Lung (tissue), 12 donors: Measurements from ENCODE around the gene AEBP1. TPM values are rescaled to one million over a fixed set of nuclear protein-coding genes. Genes with fewer than 3 reads are reported as not detected.

ENCODE experiments used
- ATAC-seq: fragments of 200-7000 bp; cut with Tn5 transposase; one replicate; pipeline ENCODE4 v1.9.1; 2020; ENCODE audit warnings: moderate number of reproducible peaks; ENCODE audit not compliant: insufficient read depth, low FRiP score
- DNase-seq, 3 donors: peaks; one replicate each; pipeline ENCODE4 v3.0.0-alpha.2; 2013 to 2017
- H3K27ac ChIP-seq, 2 donors: one replicate each; pipeline ENCODE4 v1.5.1; 2013; ENCODE audit warnings: mild to moderate bottlenecking in 2 of 2, moderate library complexity in 2 of 2, control low read depth in 1 of 2, inconsistent platforms in 1 of 2, low read depth in 1 of 2, low read length in 1 of 2
- H3K27me3 ChIP-seq, 3 donors: one replicate each; pipeline ENCODE4 v1.5.1; 2013; ENCODE audit warnings: low read length in 2 of 3; ENCODE audit not compliant: control insufficient read depth in 3 of 3, insufficient read depth in 3 of 3
- H3K36me3 ChIP-seq, 4 donors: one replicate each; pipeline ENCODE4 v1.5.1; 2013; ENCODE audit warnings: low read length in 4 of 4, mild to moderate bottlenecking in 1 of 4, moderate library complexity in 1 of 4; ENCODE audit not compliant: control insufficient read depth in 4 of 4, insufficient read depth in 4 of 4
- H3K4me1 ChIP-seq, 5 donors: one replicate each; pipeline ENCODE4 v1.5.1; 2013; ENCODE audit warnings: low read length in 5 of 5, mild to moderate bottlenecking in 2 of 5, moderate library complexity in 1 of 5; ENCODE audit not compliant: control insufficient read depth in 5 of 5, insufficient read depth in 5 of 5
- H3K4me3 ChIP-seq: one replicate; pipeline ENCODE4 v1.5.1; 2013; ENCODE audit warnings: mild to moderate bottlenecking, control low read depth, moderate library complexity
- H3K9ac ChIP-seq, 2 donors: one replicate each; pipeline ENCODE4 v1.5.1; 2013; ENCODE audit warnings: low read length in 2 of 2, control low read depth in 1 of 2; ENCODE audit not compliant: insufficient read depth in 1 of 2
- H3K9me3 ChIP-seq, 4 donors: one replicate each; pipeline ENCODE4 v1.5.1; 2013; ENCODE audit warnings: low read length in 3 of 4, mild to moderate bottlenecking in 1 of 4, moderate library complexity in 1 of 4; ENCODE audit not compliant: control insufficient read depth in 4 of 4, insufficient read depth in 3 of 4
- WGBS, 2 donors: extraction: QIAGEN DNeasy Blood & Tissue Kit; methylation state at CpG; one replicate each; pipeline ENCODE4 v1.1.7; 2013; 5-methylcytosine and 5-hydroxymethylcytosine counted together
- polyA plus RNA-seq, 2 donors: library from polyadenylated mRNA; stranded (reverse); fragments of 200-250 nt; gene quantifications; one replicate each; pipeline ENCODE4 v1.2.1, GENCODE V29; 2013
- total RNA-seq, 2 donors: library from RNA; depleted of rRNA in 1 of 2; stranded (reverse); fragments of >200 nt in 1 of 2; gene quantifications; one replicate each; pipeline ENCODE4 v1.2.1, GENCODE V29; 2014 to 2021
- TF ChIP-seq, protein P1 (sequence below): IDR thresholded peaks from 2 replicates; pipeline ENCODE4 v1.5.1; 2012; ENCODE audit warnings: mild to moderate bottlenecking; ENCODE audit errors: control extremely low read depth, extremely low read depth
- donor health status: control.
- donor health status: control.
- donor health status: Bipolar disorder and iron deficiency.
- donor health status: healthy.
- donor health status: DM: yes; HTN: yes; CAD: no.

AEBP1 gene
- total and polyA plus RNA-seq, 4 donors: 43.4 to 124 (median 68.7) TPM

DNA sequence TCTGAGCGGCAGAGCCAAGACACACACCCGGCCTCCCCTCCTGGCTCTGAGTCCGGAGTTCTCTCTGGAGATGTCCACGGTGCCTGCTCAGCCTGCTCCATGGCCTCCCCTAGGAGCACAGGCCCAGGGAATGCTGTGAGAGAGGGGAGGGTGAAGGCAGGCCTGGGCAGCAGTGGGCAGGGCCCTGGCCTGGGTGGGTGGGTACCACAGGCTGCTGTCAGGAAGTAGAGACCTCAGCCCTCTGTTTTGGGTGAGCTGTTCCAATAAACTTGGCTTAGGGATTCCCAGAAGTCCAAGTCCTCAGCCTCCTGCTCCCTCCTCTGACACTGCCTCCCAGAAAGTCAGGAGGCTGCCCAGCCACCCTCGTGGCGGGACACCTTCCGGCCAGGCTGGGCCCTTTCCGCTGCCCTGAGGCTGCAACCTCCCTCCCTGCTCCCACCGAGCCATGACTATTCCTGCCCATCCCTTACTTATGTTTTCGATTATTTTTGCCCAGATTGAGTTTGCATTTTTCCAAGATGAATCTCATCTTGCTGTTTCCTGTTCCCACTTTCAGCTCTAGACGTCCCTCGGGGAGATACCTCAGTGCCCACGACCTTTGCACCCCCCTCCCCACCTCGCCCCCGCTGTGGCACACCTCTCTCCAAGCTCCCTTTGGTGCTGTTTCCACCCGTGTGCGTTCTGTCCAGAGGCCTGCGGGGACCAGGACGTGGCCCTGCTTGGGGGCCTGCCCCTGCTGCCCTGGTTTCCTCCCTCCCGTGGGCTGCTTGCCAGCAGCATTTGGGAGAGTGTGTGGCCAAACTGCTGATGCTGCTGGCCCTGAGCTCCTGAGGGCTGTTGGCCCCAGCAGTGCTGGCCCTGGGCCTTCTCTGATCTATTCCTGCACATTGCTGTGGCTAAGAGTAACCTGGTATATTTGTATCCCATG is 16.0 kb upstream of the AEBP1 start:
- H3K27me3 ChIP-seq: no peaks in the 10 kb centered on the region
- H3K9ac ChIP-seq: no peak overlapping the region
- DNase-seq (peak; percentile 40 to 61 (median 51)), ATAC-seq (peak; percentile 64)
- H3K36me3 ChIP-seq: no peaks in the 10 kb centered on the region
- no peaks in the 10 kb centered on the region for H3K9me3 ChIP-seq
- peaks cover 0 to 19% (median 0%) of the 10 kb centered on the region in 5 donors for H3K4me1 ChIP-seq
- WGBS, 2 donors: 62 to 74% methylated on average over 20 of the region's 20 CpGs
- TF ChIP-seq, protein P1, sequence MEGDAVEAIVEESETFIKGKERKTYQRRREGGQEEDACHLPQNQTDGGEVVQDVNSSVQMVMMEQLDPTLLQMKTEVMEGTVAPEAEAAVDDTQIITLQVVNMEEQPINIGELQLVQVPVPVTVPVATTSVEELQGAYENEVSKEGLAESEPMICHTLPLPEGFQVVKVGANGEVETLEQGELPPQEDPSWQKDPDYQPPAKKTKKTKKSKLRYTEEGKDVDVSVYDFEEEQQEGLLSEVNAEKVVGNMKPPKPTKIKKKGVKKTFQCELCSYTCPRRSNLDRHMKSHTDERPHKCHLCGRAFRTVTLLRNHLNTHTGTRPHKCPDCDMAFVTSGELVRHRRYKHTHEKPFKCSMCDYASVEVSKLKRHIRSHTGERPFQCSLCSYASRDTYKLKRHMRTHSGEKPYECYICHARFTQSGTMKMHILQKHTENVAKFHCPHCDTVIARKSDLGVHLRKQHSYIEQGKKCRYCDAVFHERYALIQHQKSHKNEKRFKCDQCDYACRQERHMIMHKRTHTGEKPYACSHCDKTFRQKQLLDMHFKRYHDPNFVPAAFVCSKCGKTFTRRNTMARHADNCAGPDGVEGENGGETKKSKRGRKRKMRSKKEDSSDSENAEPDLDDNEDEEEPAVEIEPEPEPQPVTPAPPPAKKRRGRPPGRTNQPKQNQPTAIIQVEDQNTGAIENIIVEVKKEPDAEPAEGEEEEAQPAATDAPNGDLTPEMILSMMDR: no peak
- no peak overlapping the region for H3K4me3 ChIP-seq
- H3K27ac ChIP-seq: peak overlapping the region; percentile 37 to 86

DNA sequence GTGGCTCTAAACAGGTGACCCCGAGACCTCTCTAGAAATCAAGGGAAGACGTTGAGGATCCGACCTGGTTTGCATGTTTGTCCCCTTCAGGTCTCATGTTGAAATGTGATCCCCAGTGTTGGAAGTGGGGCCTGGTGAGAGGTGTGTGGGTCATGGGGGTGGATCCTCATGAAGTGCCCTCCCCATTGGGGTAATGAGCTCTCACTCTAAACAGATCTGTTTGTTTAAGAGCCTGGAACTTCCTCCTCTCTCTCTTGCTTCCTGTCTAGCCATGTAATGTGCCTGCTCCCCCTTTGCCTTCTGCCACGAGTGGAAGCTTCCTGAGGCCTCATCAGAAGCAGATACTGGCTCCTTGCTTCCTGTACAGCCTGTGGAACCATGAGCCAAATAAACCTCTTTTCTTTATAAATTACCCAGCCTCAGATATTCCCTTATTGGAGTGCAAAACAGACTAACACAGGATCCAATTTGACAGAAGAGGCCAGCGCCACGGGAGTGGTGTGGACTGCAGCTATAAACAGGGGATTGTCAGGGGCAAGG is 11.0 kb upstream of the AEBP1 start:
- no peak for ATAC-seq
- Histone ChIP-seq H3K9me3 (no peaks in the 10 kb centered on the region), H3K27me3 (no peaks in the 10 kb centered on the region), H3K4me3 (no peak overlapping the region), H3K9ac (no peak overlapping the region), H3K27ac (no peak overlapping the region), H3K36me3 (no peaks in the 10 kb centered on the region), H3K4me1 (peaks cover 0 to 20% (median 5%) of the 10 kb centered on the region in 5 donors)
- TF ChIP-seq, protein P1: no peak
- no peak for DNase-seq
- WGBS, 2 donors: 72 to 76% methylated on average over 6 of the region's 6 CpGs

DNA sequence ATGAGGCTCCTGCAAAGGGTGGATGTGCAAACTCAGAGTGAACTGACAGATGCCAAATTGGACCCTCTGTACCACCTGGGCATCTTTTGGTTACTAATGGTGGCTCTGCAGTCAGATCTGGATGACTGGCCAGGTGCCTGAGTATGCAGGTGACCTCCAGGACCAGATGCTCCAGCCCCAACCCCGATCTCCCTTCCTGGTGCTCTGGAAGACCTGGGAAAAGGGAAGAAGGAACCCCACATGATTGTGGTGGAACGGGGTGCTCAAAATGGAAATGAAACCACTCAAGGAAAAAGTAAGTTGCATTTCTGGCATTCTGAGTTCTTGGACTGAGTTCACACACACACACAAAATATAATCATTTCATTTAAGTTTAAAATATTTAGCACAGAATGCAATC is 9.8 kb upstream of the AEBP1 start:
- Histone ChIP-seq H3K9me3 (no peaks in the 10 kb centered on the region), H3K4me1 (peaks cover 0 to 13% (median 0%) of the 10 kb centered on the region in 5 donors), H3K4me3 (no peak overlapping the region), H3K27me3 (no peaks in the 10 kb centered on the region), H3K27ac (peak overlapping the region in 1 of 2 donors; percentile 17), H3K36me3 (no peaks in the 10 kb centered on the region), H3K9ac (no peak overlapping the region)
- TF ChIP-seq, protein P1: no peak
- 55 to 69% methylated on average over 2 of the region's 2 CpGs for WGBS, 2 donors
- no peak for DNase-seq
- ATAC-seq: no peak
